GM12801 (cell line): ENCODE data around the gene LHX6.

Experiments
- TF ChIP-seq, protein P1 (sequence below): IDR thresholded peaks from one replicate; pipeline ENCODE4 v1.5.1; 2011; ENCODE audit warnings: control low read depth; ENCODE audit not compliant: insufficient read length; ENCODE audit errors: extremely low read depth

Gene LHX6

DNA sequence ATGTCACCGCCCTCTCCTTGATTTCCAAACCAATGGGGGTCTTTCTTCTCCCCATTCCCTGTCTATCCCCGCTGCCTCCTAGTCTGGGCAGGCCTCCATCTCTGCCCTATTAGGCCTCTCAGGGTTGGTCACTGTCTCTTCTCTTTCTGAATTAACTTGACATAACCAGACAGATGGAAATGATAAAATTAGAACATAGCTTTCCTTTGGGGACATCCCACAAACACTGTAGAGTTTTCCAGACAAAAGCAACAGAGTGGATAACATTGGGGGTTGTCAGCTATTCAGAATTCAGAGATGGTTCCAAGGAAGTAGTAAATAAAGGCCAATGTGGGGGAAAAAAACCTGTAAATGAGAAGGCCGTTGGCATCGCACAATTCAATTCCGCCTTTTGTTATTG, 24.7 kb downstream of the LHX6 start:
- TF ChIP-seq, protein P1, sequence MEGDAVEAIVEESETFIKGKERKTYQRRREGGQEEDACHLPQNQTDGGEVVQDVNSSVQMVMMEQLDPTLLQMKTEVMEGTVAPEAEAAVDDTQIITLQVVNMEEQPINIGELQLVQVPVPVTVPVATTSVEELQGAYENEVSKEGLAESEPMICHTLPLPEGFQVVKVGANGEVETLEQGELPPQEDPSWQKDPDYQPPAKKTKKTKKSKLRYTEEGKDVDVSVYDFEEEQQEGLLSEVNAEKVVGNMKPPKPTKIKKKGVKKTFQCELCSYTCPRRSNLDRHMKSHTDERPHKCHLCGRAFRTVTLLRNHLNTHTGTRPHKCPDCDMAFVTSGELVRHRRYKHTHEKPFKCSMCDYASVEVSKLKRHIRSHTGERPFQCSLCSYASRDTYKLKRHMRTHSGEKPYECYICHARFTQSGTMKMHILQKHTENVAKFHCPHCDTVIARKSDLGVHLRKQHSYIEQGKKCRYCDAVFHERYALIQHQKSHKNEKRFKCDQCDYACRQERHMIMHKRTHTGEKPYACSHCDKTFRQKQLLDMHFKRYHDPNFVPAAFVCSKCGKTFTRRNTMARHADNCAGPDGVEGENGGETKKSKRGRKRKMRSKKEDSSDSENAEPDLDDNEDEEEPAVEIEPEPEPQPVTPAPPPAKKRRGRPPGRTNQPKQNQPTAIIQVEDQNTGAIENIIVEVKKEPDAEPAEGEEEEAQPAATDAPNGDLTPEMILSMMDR = no peak

DNA sequence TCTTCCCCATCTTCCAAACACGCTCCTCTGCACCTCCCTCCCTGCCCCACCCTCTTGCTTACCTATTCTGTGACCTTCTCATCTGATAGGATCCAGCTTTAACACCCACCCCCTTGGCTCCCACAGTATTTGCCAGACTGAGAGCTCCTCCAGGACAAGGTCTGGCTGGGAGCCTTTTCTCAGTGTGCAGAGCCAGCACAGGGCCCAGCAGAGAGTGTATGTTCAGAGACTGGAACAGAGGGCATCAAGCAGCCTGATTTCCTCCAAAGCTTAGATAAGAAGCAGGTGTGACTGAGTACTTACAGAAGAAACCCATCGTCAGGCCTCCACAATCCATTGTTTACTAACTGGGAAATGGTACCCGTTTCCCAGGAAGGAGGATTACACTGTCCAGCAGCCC, 26.6 kb downstream of the LHX6 start:
- TF ChIP-seq, protein P1 = no peak

DNA sequence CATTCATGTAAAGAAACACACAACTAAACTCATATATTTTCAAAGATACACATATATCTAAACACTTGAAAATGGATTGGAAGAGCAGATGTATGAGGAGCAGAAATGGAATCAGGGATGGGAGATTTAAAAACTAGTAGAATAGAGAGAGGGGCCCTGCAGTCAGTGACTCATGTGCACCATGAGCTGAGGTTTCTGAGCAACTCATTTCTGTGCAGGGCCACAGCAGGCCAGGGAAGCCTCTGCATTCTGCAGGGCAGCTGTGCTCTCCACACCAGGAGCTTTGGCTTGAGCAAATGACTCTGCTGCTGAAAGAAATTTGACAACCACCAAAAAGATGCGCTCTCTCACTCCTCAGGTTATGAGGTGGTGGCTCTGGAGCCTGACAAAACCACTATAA, 27.1 kb downstream of the LHX6 start:
- TF ChIP-seq, protein P1 = no peak

DNA sequence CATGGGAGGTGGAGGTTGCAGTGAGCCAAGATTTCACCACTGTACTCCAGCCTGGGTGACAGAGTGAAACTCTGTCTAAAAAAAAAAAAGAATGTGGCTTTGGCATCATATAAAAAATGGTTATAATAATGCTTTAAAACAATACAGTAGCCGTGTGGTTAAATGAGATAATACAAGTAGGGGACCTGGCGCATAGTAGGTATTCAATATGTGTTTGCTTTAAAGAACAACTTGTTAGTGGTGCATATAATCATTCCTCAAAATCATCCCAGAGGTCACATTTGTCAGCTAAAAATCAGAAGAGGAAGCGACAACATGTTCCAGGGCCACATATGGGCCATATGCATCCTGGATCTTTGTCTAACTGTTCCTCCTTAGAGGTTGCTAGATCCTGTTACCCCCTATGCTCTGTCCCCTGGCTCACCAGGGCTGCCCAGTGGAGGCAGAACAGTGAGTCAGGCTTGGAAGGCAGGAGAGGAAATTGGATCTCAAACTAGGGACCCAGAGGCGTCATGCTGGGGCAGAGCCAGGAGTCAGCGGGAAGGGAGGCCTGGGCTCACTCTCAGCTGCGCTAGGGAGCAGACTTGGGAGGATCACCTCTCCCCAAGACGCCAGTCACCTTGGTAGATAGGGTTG, 27.7 kb downstream of the LHX6 start:
- TF ChIP-seq, protein P1 = no peak

DNA sequence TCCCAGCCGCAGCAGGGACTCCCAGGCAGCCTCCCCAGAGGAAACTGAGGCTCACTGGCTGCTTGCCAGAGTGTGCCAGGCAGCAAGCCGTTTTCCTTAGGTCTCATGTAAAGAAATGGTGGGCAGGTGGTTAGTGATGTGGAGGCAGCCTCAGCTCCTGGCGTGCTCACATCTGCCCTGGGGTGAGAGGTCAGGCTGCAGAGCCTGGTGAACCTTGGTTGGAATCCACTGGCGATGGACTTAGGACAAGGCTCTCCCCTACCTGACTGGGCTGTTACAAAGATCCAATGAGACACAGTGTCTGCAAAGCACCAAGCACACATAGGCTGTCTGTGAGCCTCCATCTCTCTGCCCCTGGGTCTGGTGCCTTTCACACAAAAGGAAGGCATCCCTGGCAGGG, 30.9 kb downstream of the LHX6 start:
- TF ChIP-seq, protein P1 = no peak

DNA sequence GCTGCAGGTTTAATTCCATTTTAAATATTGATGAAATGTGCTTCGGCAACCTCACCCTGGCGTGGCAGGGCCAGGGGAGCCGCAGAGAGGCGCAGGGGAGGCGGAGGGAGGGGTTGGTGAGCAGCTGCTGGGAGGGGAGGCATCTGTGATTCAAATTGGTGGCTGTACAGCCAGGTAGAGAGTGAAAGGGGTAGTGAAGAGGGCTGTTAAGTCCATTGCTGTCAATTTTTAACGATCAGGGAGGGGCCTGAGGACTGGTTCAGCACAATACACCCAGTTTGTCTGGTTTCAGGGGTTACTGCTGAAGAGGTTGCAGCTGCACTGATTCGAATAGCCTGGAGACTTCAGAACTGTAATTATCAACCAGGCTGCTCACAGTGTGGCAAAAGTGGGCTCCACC, 31.3 kb downstream of the LHX6 start:
- TF ChIP-seq, protein P1 = no peak

DNA sequence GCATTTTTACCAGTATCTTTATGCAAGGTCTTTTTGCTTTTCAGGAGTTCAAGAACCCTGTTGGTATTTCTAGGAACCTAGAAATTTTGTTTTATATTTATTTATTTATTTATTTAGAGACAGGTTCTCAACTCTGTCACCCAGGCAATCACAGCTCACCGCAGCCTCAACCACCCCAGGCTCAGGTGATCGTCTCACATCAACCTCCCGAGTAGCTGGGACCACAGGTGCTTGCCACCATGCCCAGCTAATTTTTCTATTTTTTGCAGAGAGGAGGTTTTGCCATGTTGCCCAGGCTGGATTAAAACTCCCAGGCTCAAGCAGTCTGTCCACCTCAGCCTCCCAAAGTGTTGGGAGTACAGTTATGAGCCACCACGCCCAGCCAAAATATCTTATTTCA, 32.9 kb downstream of the LHX6 start:
- TF ChIP-seq, protein P1 = no peak
